GM19455 (cell line): Measurements from ENCODE around the gene FGB.

ENCODE experiments used
- ATAC-seq: cut with Tn5 transposase; IDR thresholded peaks from one replicate; pipeline ENCODE4 v1.9.1; 2021; ENCODE audit not compliant: unreplicated experiment

The FGB gene

GRCh38 chr4:154617820-154618317, 55.1 kb downstream of the FGB start:
- no peak for ATAC-seq

DNA sequence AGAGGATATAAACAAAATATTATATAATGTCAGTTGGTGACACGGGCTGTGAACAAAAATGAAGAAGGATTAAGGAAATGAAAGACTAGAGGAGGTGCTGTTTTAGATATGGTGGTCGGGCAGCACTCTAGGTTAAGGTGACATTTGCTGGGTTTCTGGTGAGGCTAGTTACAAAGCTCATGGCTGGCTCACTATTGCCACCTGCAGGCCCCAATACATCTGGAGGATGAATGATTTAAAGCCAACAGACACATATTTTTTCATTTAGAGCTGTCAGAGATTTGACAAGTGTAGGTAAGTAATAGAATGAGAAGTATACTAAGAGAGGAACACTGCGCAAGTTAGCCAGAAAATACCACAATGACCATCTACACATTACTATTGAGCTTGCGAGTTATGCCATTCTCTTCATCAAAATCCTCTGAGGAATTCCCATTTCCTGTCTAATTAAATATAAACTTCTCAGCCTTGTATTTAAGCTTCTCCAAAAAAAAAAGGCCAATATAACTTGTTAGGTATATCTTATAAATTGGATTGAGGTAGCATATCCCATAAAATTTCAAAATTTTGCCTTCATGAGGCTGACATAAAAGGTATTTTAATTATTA, 56.0 kb downstream of the FGB start:
- peak; percentile 65 for ATAC-seq

DNA sequence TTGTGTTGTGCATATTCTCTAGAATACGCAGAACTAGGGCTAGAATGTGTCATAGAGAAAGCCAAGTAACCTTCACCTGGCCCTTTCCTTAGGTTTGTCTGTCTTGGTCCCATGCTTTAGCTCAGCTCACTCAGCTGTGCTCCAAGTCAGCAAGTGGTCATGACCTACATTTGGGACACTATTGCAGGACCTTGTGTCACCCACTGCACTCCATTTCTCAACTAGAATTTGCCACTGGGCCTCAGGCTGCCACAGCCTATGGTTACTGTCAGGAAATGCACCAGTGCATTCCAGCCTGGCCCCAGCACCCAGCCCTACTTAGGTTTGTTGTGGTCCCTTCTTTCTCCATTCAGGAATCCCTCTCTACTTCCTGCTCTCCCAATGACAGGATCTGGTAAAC, 57.3 kb downstream of the FGB start:
- ATAC-seq = no peak
